ENCODE data around the gene NCS1.

NCS1 gene

GRCh38 chr9:130211548-130212226 lies 39.5 kb downstream of the NCS1 start:
- no peak for DNase-seq

- DNase-seq = peak in 12 of 58 donors; percentile 23 to 67 (median 46)
These were observed 40.5 kb downstream of the NCS1 start for GRCh38 chr9:130212543-130213297.

DNA sequence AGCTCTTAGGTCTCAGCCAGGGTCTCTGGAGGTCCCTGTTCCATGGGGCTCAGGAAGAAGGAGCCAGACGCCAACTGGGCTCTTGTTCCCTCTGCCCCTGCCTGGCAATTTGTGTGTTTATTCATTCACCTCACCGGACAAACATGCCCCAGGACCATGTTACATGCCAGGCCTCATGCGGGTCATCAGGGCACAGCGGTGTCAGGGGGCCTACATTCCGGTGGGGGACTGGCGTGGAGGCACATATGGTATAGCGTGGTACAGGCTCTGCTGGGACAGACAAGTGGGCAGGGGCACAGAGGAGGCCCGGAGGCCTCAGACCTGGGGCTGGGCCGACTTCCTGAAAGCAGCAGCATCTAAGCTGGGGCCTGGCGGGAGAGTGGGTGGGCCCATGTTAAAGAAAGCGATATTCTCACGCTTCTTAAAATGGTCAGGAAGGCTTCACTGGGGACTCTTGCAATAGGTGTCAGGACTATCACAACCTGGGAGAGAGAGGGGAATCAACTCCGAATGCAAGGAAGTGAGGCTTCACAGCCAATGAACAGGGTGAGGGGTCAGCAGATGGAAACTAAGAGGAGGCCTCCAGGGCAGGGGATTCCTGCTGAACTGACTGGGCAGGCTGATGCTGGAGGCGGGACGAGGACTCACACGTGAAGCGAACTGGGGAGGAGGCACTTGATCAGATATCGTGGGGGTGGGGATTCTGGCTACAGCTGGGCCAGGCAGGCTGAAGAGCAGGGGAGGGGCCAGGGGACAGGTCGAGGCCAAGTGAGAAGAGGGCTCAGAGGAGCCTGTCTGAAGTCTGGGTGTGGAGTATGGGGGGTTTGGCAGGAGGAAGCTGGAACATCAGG lies 41.9 kb downstream of the NCS1 start:
- DNase-seq = no peak

DNA sequence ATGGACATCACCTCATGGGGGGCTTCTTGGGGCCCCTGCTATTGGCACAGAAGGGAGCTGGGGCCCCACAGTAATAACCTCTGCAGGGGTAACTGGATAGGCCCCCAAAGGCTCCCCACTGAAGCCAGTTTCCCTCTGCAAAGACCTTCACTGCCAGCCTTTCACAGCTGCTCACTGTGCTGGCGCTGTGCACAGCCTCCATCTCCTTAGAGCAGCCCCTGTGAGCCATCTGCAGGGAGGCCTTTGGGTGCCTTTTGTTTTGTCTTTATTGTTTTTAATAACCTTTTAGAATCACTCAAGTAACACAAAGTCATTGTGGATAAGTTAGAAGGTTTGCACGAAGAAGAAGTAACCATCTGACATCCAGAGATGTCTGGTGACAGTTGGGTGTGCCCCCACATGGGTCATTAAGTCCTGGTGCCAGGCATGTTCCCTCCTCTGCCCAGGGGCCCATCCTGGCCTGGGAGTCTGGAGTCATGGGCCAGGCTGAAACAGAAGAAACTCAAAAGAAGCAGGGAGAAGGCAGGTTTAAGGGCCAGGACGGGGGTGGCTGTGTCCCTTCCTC lies 42.7 kb downstream of the NCS1 start:
- DNase-seq = no peak

GRCh38 chr9:130215341-130216119 lies 43.3 kb downstream of the NCS1 start:
- no peak for DNase-seq

GRCh38 chr9:130217838-130218237 lies 45.6 kb downstream of the NCS1 start:
- no peak for DNase-seq

DNA sequence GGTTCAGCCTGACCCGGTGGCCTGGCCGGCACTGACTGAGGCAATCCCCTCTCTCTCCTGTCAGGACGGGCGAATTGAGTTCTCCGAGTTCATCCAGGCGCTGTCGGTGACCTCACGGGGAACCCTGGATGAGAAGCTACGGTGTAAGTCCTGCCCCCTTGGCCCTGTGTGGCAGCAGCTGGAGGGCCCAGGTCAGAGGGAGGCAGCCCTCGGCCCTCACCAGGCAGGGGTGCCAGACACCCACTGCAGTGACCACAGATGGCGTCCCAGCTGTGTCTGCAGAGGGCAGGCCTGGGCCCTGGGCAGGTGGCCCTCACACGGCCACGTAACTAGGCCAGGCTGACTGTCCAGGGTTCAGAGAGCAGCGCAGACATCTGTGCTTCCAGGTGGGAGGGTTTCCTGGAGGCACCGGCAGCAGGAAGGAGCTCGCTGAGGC lies 47.5 kb downstream of the NCS1 start:
- no peak for DNase-seq

DNA sequence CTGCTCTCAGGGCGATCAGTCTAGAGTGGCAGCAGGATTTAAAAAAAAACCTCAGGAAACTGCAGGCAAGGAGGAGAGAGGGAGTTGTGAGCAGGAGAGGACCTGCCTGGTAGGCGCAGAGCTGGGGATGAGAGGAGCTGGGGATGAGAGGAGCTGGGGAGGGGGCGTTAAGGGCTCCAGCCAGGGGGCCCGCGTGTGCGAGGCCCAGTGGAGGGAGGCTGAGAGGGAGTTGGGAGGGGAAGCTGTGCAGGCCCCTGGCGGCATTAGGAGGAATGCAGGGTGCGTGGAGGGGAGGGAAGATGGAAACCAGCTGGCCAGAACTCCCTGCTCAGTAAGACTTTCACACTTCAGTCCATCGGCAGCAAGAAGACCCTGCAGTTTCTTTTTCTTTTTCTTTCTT lies 48.1 kb downstream of the NCS1 start:
- peak in 1 of 58 donors; percentile 33 for DNase-seq

DNA sequence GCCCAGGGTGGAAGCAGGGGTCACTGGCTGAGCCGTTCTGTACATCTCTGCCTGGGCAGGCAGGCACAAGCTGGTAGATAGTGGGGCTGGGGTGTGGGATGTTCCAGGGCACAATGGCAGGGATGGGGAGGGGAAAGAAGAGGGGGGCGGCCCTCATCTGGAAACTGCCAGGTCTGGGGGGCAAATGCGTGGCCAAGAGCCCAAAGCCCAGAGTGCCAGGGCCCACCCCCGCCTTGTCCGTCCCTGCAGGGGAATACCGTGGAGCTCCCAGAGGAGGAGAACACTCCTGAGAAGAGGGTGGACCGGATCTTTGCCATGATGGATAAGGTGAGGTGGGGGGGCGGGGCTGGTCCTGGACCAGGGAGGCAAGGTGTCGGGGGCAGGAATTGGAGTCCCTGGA lies 50.6 kb downstream of the NCS1 start:
- DNase-seq = no peak

DNA sequence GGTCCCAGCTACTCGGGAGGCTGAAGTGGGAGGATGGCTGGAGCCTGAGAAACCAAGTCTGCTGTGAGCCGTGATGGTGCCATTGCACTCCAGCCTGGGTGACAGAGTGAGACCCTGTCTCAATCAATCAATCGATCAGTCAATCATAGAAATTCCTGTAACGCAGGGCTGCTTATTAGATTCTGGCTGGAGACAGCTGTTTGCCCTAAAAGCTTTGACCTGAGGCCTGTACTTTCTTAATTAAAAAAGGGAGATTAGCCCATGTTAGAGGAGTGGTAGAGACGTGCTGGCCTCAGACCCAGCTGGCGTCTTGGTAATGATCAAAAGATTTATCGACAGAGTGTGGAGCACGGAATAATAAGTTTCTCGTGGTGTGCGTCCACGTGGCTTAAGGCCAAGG lies 52.9 kb downstream of the NCS1 start:
- DNase-seq = no peak

DNA sequence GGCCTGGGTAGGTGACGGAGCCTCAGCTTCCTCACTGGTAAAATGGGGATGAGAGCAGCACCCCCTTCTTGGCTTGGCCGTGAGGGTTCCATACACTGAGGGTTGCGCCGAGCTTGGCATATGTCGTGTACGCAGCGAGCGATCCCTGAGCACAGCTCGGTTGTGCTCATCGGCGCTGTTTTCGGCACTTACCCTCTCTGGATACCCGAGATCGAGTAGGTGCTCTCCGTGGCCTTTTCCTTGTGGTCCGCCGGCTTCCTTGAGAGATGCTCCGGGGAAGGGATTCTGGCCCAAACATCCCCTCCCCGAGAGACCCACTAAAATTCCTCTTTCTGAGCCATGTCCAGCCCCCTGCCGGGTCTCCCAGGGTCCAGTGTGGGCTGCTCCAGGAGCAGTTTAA lies 53.4 kb downstream of the NCS1 start:
- DNase-seq = no peak

DNA sequence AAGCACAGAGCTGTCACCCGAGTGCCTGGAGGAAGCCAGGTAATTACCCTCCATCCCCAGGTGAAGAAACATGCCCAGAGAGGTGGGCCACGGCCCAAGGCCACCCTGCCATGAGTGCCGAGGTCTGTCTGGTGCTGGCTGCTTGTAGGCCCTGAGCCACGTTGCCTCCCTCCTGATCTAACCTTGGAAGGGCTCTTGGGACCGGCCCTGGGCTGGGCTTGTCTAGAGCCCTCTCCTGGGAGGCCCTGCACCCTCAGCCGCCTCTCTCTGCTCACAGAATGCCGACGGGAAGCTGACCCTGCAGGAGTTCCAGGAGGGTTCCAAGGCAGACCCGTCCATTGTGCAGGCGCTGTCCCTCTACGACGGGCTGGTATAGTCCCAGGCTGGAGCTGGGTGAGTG lies 53.9 kb downstream of the NCS1 start:
- DNase-seq = no peak

DNA sequence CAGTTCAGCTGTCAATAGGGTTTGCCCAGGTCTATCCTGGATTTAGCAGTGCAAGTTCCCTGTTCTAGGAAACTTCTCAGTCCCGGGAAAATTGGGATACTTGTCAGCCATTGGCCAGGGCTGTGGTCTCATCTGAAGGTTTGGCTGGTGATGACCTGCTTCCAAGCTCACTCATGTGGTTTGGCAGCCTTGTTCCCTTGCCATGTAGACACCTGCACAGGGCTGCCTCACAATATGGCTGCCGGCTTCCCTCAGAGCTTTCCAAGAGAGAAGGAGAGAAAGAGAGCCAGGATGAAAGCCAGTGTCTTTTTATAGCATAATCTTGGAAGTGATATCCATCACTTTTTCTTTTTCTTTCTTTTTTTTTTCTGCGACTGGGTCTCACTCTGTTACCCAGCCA lies 55.6 kb downstream of the NCS1 start:
- no peak for DNase-seq

- no peak for DNase-seq
These were observed 57.6 kb downstream of the NCS1 start for GRCh38 chr9:130229759-130230158.

- no peak for DNase-seq
These were observed 58.4 kb downstream of the NCS1 start for GRCh38 chr9:130230631-130231030.

GRCh38 chr9:130232899-130233586 lies 60.8 kb downstream of the NCS1 start:
- no peak for DNase-seq

GRCh38 chr9:130233587-130233945 lies 61.4 kb downstream of the NCS1 start:
- no peak for DNase-seq

DNA sequence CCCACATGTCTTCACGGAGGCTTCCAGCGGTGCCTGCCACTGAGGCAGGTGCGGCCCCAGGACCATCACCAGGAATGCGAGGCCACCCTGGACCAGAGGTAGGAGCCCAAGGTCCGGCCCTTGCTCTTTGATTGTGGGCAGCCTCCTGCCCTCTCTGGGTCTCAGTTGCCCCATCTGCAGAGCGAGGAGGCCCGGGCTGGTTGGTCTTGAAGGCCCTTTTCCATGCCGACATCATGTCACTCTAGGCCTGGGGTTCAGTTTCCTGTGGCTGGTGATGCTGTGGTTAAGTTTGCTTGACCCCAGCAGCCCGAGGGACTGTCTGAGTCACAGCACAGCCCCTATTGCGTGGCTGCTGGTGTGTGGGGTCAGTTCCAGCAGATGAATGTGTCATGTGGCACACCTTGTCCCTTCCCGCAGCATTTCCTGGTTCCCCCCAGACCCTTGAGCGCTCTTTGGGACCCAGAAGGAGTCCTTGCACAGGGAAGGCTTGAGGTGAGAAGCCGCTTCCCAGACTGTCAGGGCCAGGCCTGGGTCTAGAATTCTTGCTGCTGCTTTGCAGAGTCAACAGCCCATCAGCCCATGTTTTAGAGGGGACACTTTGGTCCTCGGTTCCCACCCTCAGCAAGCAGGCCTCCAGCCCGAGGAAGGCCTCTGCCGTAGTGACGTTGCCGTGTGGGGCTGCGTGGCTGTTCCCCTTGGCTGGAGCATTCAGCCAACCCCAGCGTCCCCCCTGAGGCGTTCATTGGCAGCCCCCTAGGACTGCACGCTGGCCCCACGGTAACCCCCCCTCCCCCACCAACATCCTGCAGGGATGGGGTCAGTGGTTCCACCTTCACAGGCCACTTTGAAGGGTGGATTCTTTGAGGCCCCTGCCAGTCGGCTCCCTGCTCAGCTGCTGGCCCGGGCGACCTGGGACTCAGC lies 62.4 kb downstream of the NCS1 start:
- DNase-seq = no peak

Measured in anterior cingulate cortex (tissue), 58 donors.